ENCODE data around the gene FSTL4.

The FSTL4 gene

GRCh38 chr5:133373121-133373870, 239.0 kb downstream of the FSTL4 start:
- Histone ChIP-seq H3K36me3 (ENCODE audit: control insufficient read depth in 2 of 2, insufficient read depth in 2 of 2, low read length in 2 of 2) (no peaks in the 10 kb centered on the region), H3K9ac (ENCODE audit: low read depth in 1 of 2, low read length in 2 of 2) (no peak overlapping the region), H3K4me3 (ENCODE audit: low read length in 2 of 2) (no peak overlapping the region), H3K9me3 (ENCODE audit: control insufficient read depth in 2 of 2, low read length in 2 of 2) (peaks cover 0 to 2% of the 10 kb centered on the region in 2 donors), H3K27ac (ENCODE audit: low read depth in 2 of 2, low read length in 2 of 2) (no peak overlapping the region), H3K27me3 (ENCODE audit: control insufficient read depth in 2 of 2, insufficient read depth in 2 of 2, low read length in 2 of 2) (no peaks in the 10 kb centered on the region), H3K4me1 (ENCODE audit: control insufficient read depth in 2 of 2, insufficient read depth in 2 of 2, low read length in 2 of 2) (no peaks in the 10 kb centered on the region)

- Histone ChIP-seq H3K9ac (ENCODE audit: low read depth in 1 of 2, low read length in 2 of 2) (no peak overlapping the region), H3K4me1 (ENCODE audit: control insufficient read depth in 2 of 2, insufficient read depth in 2 of 2, low read length in 2 of 2) (no peaks in the 10 kb centered on the region), H3K27me3 (ENCODE audit: control insufficient read depth in 2 of 2, insufficient read depth in 2 of 2, low read length in 2 of 2) (no peaks in the 10 kb centered on the region), H3K36me3 (ENCODE audit: control insufficient read depth in 2 of 2, insufficient read depth in 2 of 2, low read length in 2 of 2) (no peaks in the 10 kb centered on the region), H3K4me3 (ENCODE audit: low read length in 2 of 2) (no peak overlapping the region), H3K9me3 (ENCODE audit: control insufficient read depth in 2 of 2, low read length in 2 of 2) (no peaks in the 10 kb centered on the region), H3K27ac (ENCODE audit: low read depth in 2 of 2, low read length in 2 of 2) (no peak overlapping the region)
Measured at GRCh38 chr5:133372293-133372937, 239.9 kb downstream of the FSTL4 start.

- Histone ChIP-seq H3K4me1 (ENCODE audit: control insufficient read depth in 2 of 2, insufficient read depth in 2 of 2, low read length in 2 of 2) (no peaks in the 10 kb centered on the region), H3K27ac (ENCODE audit: low read depth in 2 of 2, low read length in 2 of 2) (no peak overlapping the region), H3K9me3 (ENCODE audit: control insufficient read depth in 2 of 2, low read length in 2 of 2) (no peaks in the 10 kb centered on the region), H3K9ac (ENCODE audit: low read depth in 1 of 2, low read length in 2 of 2) (no peak overlapping the region), H3K36me3 (ENCODE audit: control insufficient read depth in 2 of 2, insufficient read depth in 2 of 2, low read length in 2 of 2) (no peaks in the 10 kb centered on the region), H3K27me3 (ENCODE audit: control insufficient read depth in 2 of 2, insufficient read depth in 2 of 2, low read length in 2 of 2) (no peaks in the 10 kb centered on the region), H3K4me3 (ENCODE audit: low read length in 2 of 2) (no peak overlapping the region)
Measured at GRCh38 chr5:133371371-133372155, 240.8 kb downstream of the FSTL4 start.

- H3K27ac ChIP-seq (ENCODE audit: low read depth in 2 of 2, low read length in 2 of 2) = no peak overlapping the region
- H3K9me3 ChIP-seq (ENCODE audit: control insufficient read depth in 2 of 2, low read length in 2 of 2) = no peaks in the 10 kb centered on the region
- H3K9ac ChIP-seq (ENCODE audit: low read depth in 1 of 2, low read length in 2 of 2) = no peak overlapping the region
- no peaks in the 10 kb centered on the region for H3K27me3 ChIP-seq (ENCODE audit: control insufficient read depth in 2 of 2, insufficient read depth in 2 of 2, low read length in 2 of 2)
- H3K4me3 ChIP-seq (ENCODE audit: low read length in 2 of 2) = no peak overlapping the region
- no peaks in the 10 kb centered on the region for H3K36me3 ChIP-seq (ENCODE audit: control insufficient read depth in 2 of 2, insufficient read depth in 2 of 2, low read length in 2 of 2)
- no peaks in the 10 kb centered on the region for H3K4me1 ChIP-seq (ENCODE audit: control insufficient read depth in 2 of 2, insufficient read depth in 2 of 2, low read length in 2 of 2)
Measured at GRCh38 chr5:133370904-133371303, 241.4 kb downstream of the FSTL4 start.

- H3K9ac ChIP-seq (ENCODE audit: low read depth in 1 of 2, low read length in 2 of 2) = no peak overlapping the region
- H3K4me1 ChIP-seq (ENCODE audit: control insufficient read depth in 2 of 2, insufficient read depth in 2 of 2, low read length in 2 of 2) = no peaks in the 10 kb centered on the region
- H3K4me3 ChIP-seq (ENCODE audit: low read length in 2 of 2) = no peak overlapping the region
- H3K27me3 ChIP-seq (ENCODE audit: control insufficient read depth in 2 of 2, insufficient read depth in 2 of 2, low read length in 2 of 2) = no peaks in the 10 kb centered on the region
- H3K9me3 ChIP-seq (ENCODE audit: control insufficient read depth in 2 of 2, low read length in 2 of 2) = no peaks in the 10 kb centered on the region
- H3K27ac ChIP-seq (ENCODE audit: low read depth in 2 of 2, low read length in 2 of 2) = no peak overlapping the region
- no peaks in the 10 kb centered on the region for H3K36me3 ChIP-seq (ENCODE audit: control insufficient read depth in 2 of 2, insufficient read depth in 2 of 2, low read length in 2 of 2)
Measured at GRCh38 chr5:133370036-133370831, 242.1 kb downstream of the FSTL4 start.

- Histone ChIP-seq H3K4me1 (ENCODE audit: control insufficient read depth in 2 of 2, insufficient read depth in 2 of 2, low read length in 2 of 2) (no peaks in the 10 kb centered on the region), H3K9ac (ENCODE audit: low read depth in 1 of 2, low read length in 2 of 2) (no peak overlapping the region), H3K4me3 (ENCODE audit: low read length in 2 of 2) (no peak overlapping the region), H3K27ac (ENCODE audit: low read depth in 2 of 2, low read length in 2 of 2) (no peak overlapping the region), H3K27me3 (ENCODE audit: control insufficient read depth in 2 of 2, insufficient read depth in 2 of 2, low read length in 2 of 2) (no peaks in the 10 kb centered on the region), H3K36me3 (ENCODE audit: control insufficient read depth in 2 of 2, insufficient read depth in 2 of 2, low read length in 2 of 2) (no peaks in the 10 kb centered on the region), H3K9me3 (ENCODE audit: control insufficient read depth in 2 of 2, low read length in 2 of 2) (no peaks in the 10 kb centered on the region)
Measured at GRCh38 chr5:133368916-133369783, 243.2 kb downstream of the FSTL4 start.

GRCh38 chr5:133367984-133368383, 244.4 kb downstream of the FSTL4 start:
- Histone ChIP-seq H3K27ac (ENCODE audit: low read depth in 2 of 2, low read length in 2 of 2) (no peak overlapping the region), H3K27me3 (ENCODE audit: control insufficient read depth in 2 of 2, insufficient read depth in 2 of 2, low read length in 2 of 2) (no peaks in the 10 kb centered on the region), H3K9ac (ENCODE audit: low read depth in 1 of 2, low read length in 2 of 2) (no peak overlapping the region), H3K4me1 (ENCODE audit: control insufficient read depth in 2 of 2, insufficient read depth in 2 of 2, low read length in 2 of 2) (no peaks in the 10 kb centered on the region), H3K4me3 (ENCODE audit: low read length in 2 of 2) (no peak overlapping the region), H3K36me3 (ENCODE audit: control insufficient read depth in 2 of 2, insufficient read depth in 2 of 2, low read length in 2 of 2) (no peaks in the 10 kb centered on the region), H3K9me3 (ENCODE audit: control insufficient read depth in 2 of 2, low read length in 2 of 2) (no peaks in the 10 kb centered on the region)

- Histone ChIP-seq H3K4me1 (ENCODE audit: control insufficient read depth in 2 of 2, insufficient read depth in 2 of 2, low read length in 2 of 2) (no peaks in the 10 kb centered on the region), H3K36me3 (ENCODE audit: control insufficient read depth in 2 of 2, insufficient read depth in 2 of 2, low read length in 2 of 2) (no peaks in the 10 kb centered on the region), H3K9ac (ENCODE audit: low read depth in 1 of 2, low read length in 2 of 2) (no peak overlapping the region), H3K27me3 (ENCODE audit: control insufficient read depth in 2 of 2, insufficient read depth in 2 of 2, low read length in 2 of 2) (no peaks in the 10 kb centered on the region), H3K9me3 (ENCODE audit: control insufficient read depth in 2 of 2, low read length in 2 of 2) (no peaks in the 10 kb centered on the region), H3K27ac (ENCODE audit: low read depth in 2 of 2, low read length in 2 of 2) (no peak overlapping the region), H3K4me3 (ENCODE audit: low read length in 2 of 2) (no peak overlapping the region)
Measured at GRCh38 chr5:133367071-133367786, 245.1 kb downstream of the FSTL4 start.

GRCh38 chr5:133366438-133366837, 245.9 kb downstream of the FSTL4 start:
- Histone ChIP-seq H3K27ac (ENCODE audit: low read depth in 2 of 2, low read length in 2 of 2) (no peak overlapping the region), H3K9ac (ENCODE audit: low read depth in 1 of 2, low read length in 2 of 2) (no peak overlapping the region), H3K4me1 (ENCODE audit: control insufficient read depth in 2 of 2, insufficient read depth in 2 of 2, low read length in 2 of 2) (no peaks in the 10 kb centered on the region), H3K27me3 (ENCODE audit: control insufficient read depth in 2 of 2, insufficient read depth in 2 of 2, low read length in 2 of 2) (no peaks in the 10 kb centered on the region), H3K4me3 (ENCODE audit: low read length in 2 of 2) (no peak overlapping the region), H3K36me3 (ENCODE audit: control insufficient read depth in 2 of 2, insufficient read depth in 2 of 2, low read length in 2 of 2) (no peaks in the 10 kb centered on the region), H3K9me3 (ENCODE audit: control insufficient read depth in 2 of 2, low read length in 2 of 2) (no peaks in the 10 kb centered on the region)

Data from mucosa of rectum (tissue), 2 donors.